ENCODE data around the gene FBXL7.

The FBXL7 gene

GRCh38 chr5:15571081-15571480 is 71.1 kb downstream of the FBXL7 start:
- H3K4me3 ChIP-seq (ENCODE audit: low read depth, low read length), result no peak overlapping the region
- CTCF ChIA-PET, result no interaction called here
- no peak for TF ChIP-seq CTCF (IDR thresholded peaks at IDR 0.05; ENCODE audit: insufficient read depth, low read length, missing control alignments)
- DNase-seq (ENCODE audit: low read depth, low spot score), result no peak
- POLR2A ChIA-PET, result no interaction called here

DNA sequence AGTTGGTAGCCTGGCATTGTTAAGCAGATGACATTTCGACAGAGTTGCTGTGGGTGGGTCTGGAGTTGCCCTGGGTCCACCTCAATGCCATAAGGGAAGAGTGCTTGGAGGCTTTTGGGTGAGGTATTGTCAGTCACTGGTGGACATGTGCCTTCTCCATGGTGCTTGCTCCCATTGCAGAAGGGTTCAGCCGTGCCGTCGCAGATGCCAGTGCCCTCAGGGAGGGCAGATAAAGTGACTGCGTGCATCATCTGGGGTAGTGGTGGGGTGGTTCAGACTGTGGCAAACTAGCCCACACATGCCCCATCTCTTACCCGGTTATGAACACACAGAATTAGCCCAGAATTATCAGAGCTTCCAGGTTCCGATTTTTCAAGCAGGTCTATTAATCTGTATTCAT is 71.6 kb downstream of the FBXL7 start:
- no peak for TF ChIP-seq CTCF (IDR thresholded peaks at IDR 0.05; ENCODE audit: insufficient read depth, low read length, missing control alignments)
- ChIA-PET CTCF (interaction anchor here (1.1 kb wide), 1 partner anchor 14 kb away, joined by 3 read pairs; no protein-coding TSS in a partner anchor), POLR2A (no interaction called here)
- H3K4me3 ChIP-seq (ENCODE audit: low read depth, low read length), result no peak overlapping the region
- DNase-seq (ENCODE audit: low read depth, low spot score), result no peak

GRCh38 chr5:15573590-15573989 is 73.6 kb downstream of the FBXL7 start:
- ChIA-PET POLR2A (no interaction called here), CTCF (interaction anchor here (1.3 kb wide), 1 partner anchor 23 kb away, joined by 4 read pairs; no protein-coding TSS in a partner anchor)
- no peak for TF ChIP-seq CTCF (IDR thresholded peaks at IDR 0.05; ENCODE audit: insufficient read depth, low read length, missing control alignments)
- DNase-seq (ENCODE audit: low read depth, low spot score), result no peak
- H3K4me3 ChIP-seq (ENCODE audit: low read depth, low read length), result no peak overlapping the region

DNA sequence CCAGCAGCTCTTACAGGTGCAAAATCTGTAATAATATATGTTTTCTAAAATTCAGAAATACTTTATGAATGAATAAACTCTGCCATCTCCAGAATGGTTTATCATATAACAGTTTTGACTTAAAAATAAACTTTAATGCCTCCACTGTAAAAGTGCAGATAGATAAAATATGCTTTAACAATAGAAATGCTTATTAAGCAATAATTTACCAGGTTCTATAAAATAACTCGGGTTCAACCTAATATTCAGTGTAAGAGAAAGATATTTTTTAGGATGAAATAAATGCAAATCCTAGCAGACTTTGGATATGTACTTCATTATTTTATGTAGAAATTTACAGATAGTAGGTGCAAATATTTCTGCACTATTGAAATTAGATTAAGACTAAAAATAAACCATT is 74.1 kb downstream of the FBXL7 start:
- H3K4me3 ChIP-seq (ENCODE audit: low read depth, low read length), result no peak overlapping the region
- no peak for DNase-seq (ENCODE audit: low read depth, low spot score)
- CTCF ChIA-PET, result interaction anchor here (1.3 kb wide), 1 partner anchor 23 kb away, joined by 4 read pairs; no protein-coding TSS in a partner anchor
- POLR2A ChIA-PET, result no interaction called here
- no peak for TF ChIP-seq CTCF (IDR thresholded peaks at IDR 0.05; ENCODE audit: insufficient read depth, low read length, missing control alignments)

- POLR2A ChIA-PET, result interaction anchor here (1.0 kb wide), 1 partner anchor 8 kb away, joined by 3 read pairs; no protein-coding TSS in a partner anchor
- CTCF ChIA-PET, result interaction anchor here (1.3 kb wide), 2 partner anchors 22 to 250 kb away, joined by 4 to 6 read pairs; no protein-coding TSS in a partner anchor
- no peak for TF ChIP-seq CTCF (IDR thresholded peaks at IDR 0.05; ENCODE audit: insufficient read depth, low read length, missing control alignments)
- DNase-seq (ENCODE audit: low read depth, low spot score), result no peak
- no peak overlapping the region for H3K4me3 ChIP-seq (ENCODE audit: low read depth, low read length)
These were observed 74.9 kb downstream of the FBXL7 start for GRCh38 chr5:15574806-15575325.

DNA sequence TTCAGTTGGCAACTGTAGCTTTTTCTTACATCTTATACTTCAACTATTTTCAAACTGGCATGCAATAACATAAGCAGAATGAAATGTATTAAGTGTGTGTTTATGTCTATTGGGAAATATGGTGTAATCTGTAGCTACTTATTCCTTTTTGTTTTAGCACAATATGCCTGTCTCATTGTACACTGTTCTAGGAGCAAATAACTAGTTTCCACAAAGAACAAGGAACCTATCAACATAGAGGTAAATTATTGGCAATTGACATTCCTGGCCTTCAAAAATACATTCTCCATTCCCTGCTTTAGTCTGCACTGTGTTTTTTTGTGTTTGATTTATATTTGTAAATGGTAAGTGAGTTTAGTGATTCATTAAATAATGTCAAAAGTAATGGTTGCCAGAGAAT is 75.7 kb downstream of the FBXL7 start:
- no peak for DNase-seq (ENCODE audit: low read depth, low spot score)
- CTCF ChIA-PET, result interaction anchor here (1.3 kb wide), 1 partner anchor 249 kb away, joined by 6 read pairs; no protein-coding TSS in a partner anchor
- no peak for TF ChIP-seq CTCF (IDR thresholded peaks at IDR 0.05; ENCODE audit: insufficient read depth, low read length, missing control alignments)
- H3K4me3 ChIP-seq (ENCODE audit: low read depth, low read length), result no peak overlapping the region
- POLR2A ChIA-PET, result interaction anchor here (1.0 kb wide), 1 partner anchor 9 kb away, joined by 3 read pairs; no protein-coding TSS in a partner anchor
